ENCODE data around the gene KIAA1549.
"Not testable (repeated sequence)": the region's sequence is repeated elsewhere in the genome, so short reads cannot be mapped to it uniquely, and the experiment has no call there.

The KIAA1549 gene

GRCh38 chr7:138848056-138848980 lies 132.9 kb downstream of the KIAA1549 start:
- DNase-seq = no peak

DNA sequence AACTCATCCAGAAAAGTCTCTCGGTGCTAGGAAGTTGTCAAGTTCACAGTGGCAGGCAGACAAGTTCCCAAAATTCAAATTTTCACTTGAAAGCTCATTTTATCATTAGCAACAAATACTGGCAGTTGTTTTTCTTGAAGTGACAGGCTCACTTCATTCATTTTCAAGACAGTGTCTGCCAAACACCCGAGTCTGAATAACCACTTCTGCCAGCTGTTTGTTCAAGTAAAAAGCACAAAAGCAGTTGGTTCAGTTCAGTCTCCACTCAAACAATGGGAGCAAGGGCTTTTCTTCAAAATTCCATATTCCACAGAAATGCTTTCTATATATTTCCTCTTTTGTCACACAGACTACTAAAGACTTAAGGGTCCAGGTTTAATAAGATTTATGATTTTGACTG lies 135.5 kb downstream of the KIAA1549 start:
- DNase-seq = no peak

DNA sequence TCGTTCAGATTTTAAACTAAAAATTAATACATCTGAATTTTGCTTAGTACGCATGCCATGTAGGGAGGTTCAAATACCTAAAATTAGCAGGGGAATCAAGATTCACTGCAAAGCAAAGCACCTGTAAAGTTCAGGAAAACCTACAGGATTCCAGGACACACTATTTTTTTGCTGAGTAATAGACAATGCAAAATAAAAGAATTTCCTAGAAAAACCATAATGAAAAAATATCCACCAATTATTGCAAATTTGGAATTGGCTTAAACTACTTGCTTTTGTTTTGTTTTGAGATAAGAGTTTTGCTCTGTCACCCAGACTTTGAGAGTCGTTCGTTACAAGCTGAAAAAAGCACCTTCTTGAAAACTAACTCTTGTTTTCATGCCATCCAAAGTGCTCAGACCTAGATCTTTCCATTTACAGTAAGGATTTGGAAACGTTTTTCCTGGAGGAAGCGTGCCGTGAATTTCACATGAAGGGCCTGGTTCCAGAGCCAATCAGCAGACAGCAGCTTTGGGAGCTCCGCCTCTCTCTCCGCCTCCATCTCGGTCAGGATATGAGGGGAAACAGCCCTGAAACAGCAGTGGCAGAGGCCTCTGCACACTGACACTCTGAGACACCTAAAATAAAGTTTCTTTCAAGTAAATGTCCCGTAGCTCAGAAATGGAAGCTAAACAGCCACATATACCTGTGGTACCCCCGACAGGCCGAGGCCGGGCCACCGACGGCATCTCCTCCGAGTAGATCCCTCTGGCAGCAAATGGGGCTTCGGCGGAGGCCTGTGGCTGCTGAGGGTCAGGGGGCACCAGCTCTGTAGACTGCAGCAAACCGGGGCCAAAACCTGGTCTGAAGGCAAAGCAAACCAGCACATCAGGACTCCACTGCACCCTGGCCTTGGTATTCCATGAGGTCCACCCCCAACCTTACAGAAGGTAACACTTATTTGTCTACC lies 137.3 kb downstream of the KIAA1549 start:
- no peak for DNase-seq

- no peak for DNase-seq
Observed at GRCh38 chr7:138842111-138842510, 139.1 kb downstream of the KIAA1549 start.

DNA sequence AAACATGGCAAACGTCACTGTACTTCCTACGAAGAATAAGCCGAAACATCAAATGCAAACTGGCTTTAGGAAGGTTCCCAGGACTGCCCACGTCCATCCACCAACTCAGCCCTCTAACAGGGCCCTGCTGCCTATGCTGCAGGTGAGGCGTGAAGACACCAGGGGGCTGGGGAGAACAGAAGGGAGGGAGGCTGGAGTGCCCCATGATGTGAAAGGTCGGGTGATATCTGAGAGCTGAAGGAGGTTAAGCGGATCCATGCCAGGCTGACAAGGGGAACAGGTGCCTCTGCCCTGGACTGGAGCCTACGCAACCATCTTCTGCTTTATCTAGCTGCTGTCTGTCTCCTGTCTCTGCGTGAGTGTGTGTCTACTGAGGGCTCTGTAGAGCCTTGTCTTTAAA lies 143.0 kb downstream of the KIAA1549 start:
- DNase-seq = no peak

DNA sequence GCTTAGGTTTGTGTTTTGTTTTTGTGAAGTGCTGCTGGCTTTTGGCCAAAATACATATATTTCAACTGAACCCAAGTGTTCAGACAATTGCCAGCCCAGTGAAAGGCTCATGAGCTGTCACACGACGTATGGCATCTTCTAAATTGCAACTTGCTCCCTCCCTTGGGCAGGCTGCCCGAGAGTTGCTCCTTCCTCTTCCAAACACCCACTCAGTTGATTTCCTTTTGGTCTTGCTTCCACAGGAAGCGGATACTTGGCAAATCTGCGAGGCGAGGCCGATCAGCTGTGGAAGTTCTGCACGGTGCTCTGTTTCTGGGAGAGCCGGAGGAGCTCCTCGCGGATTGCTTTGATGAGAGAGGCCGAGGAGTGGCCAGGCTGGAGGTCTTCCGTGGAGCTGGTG lies 143.6 kb downstream of the KIAA1549 start:
- no peak for DNase-seq

- no peak for DNase-seq
Observed at GRCh38 chr7:138835087-138835486, 146.1 kb downstream of the KIAA1549 start.

DNA sequence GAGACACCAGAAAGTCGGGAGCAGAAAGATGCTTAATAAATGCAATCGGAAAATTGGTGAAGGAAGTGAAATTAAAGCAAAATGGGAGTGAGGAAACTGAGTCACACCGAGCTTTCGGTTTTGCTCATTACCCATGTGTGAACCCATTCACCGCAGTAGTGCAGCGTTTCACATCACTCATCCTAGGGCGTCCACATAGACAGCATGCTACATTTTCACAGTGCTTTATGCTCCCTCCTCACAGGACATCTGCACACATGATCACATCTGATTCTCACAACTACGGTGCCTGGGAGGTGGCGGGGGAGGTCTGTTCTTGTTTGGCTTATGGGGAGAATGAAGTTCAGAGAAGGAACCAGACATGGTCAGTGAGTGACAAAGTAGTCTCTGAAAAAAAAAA lies 146.6 kb downstream of the KIAA1549 start:
- DNase-seq = no peak

DNA sequence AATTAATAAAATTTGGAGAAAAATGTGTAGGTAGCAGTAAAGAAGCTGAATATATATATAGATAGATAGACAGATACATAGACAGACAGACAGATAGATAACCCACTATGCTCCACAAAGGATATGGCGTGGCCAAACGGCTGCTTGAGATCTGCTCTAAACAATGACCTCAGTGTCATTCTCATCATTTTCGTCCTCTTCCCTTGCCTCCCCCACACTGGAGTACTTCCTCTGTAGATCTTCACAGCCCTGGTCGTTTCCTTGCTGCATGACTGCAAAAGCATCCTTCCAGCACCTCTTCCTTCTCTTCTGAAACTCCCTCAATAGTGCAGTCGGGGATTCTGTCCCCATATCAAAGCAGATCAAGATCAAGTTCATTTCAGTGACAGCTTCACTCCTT lies 147.6 kb downstream of the KIAA1549 start:
- DNase-seq = no peak

GRCh38 chr7:138832966-138833365 lies 148.2 kb downstream of the KIAA1549 start:
- no peak for DNase-seq

GRCh38 chr7:138829335-138829734 lies 151.9 kb downstream of the KIAA1549 start:
- DNase-seq = no peak

DNA sequence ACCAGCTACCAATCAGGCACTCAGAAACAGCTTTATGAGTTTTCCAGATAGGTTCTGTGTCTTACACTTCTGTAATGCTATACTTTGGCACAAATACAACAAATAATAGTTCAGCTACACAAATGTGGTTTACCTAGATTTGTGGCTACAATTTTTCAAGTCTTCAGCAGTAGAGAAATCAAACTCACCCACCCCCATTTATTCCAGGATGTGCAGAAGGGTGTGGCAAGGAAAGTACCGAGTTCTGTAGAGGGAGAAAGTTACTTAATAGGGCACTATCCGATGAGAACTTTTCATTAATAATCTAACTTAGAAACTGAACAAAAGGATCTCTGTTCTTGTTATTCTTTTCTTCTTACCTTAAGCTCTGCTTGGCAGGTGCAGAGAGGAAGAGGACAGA lies 152.9 kb downstream of the KIAA1549 start:
- DNase-seq = no peak

DNA sequence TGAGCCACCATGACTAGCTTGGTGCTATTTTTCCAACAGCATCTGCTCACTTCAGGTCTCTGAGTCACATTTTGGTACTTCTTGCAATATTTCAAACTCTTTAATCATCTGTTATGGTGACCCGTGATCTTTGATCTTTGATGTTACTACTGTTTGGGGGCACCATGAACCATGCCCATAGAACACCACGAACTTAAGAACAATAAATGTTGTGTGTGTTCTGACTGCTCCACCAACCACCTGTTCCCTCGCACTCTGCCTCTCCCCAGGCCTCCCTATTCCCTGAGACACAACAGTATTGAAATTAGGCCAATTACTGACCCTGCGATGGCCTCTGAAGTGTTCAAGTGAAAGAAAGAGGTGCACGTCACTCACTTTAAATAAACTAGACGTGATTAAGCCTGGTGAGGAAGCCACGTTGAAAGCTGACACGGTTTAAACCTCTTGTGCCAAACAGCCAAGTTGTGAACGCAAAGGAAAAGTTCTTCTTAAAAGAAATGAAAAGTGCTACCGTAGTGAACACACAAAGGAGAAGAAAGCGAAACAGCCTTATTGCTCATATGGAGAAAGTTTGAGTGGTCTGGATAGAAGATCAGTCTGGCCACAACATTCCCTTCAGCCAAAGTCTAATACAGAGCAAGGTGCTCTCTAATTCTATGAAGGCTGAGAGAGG lies 156.0 kb downstream of the KIAA1549 start:
- DNase-seq = no peak

- DNase-seq = no peak
Observed at GRCh38 chr7:138822867-138823535, 158.2 kb downstream of the KIAA1549 start.

GRCh38 chr7:138821912-138822311 lies 159.3 kb downstream of the KIAA1549 start:
- no peak for DNase-seq

DNA sequence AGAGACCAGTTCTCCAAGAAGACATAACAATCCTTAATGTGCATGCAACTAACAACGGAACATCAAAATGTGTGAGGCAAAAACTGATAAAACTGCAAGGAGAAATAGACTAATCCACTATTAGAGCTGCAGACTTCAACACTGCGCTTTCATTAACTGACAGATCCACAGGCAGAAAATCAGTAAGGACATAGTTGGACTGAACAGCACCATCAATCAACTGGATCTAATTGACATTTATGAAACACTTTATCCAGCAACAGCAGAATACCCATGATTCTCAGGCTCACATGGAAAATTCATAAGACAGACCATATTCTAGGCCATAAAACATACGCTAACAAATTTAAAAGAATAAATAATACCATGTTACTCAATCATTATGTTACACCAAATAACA lies 161.6 kb downstream of the KIAA1549 start:
- DNase-seq = no peak

DNA sequence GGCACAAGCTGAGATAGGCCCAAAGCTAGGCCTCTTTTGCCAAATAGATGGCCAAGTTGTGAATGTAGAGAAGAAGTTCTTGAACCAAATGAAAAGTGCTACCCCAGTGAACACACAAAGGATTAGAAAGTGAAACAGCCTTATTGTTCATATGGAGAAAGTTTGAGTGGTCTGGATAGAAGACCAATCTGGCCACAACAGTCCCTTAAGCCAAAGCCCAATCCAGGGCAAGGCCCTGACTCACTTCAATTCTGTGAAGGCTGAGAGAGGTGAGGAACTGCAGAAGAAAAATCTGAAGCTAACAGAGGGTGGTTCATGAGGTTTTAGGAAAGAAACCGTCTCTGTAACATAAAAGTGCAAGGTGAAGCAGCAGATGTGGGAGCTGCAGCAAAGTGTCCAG lies 164.5 kb downstream of the KIAA1549 start:
- DNase-seq = no peak

GRCh38 chr7:138814816-138815332 lies 166.3 kb downstream of the KIAA1549 start:
- DNase-seq = no peak

- DNase-seq = no peak
Observed at GRCh38 chr7:138813945-138814344, 167.2 kb downstream of the KIAA1549 start.

GRCh38 chr7:138811327-138811726 lies 169.9 kb downstream of the KIAA1549 start:
- DNase-seq = not testable (repeated sequence)

DNA sequence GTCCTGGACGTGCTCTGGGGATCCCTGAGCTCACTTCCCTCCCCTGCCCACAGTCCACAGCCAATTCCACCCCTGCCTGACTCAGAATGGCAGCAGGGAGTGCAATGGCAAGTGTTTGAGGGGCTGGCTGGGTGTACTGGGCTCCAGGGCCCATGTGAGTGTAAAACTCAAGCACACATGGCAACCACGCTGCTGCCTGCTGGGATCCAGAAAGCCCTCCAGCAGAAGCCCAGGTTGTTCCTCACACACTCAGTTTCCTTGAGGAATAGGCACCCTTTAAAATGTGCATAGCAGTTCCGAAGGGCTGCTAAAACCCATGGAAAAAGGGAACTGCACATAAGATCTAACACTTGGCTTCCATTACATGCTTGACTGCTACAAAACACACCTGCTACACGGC lies 171.8 kb downstream of the KIAA1549 start:
- DNase-seq = no peak

- no peak for DNase-seq
Observed at GRCh38 chr7:138804618-138805017, 176.6 kb downstream of the KIAA1549 start.
